HG03442 (cell line): Measurements from ENCODE around the gene PHACTR3.

Experiments
- ATAC-seq: cut with Tn5 transposase; IDR thresholded peaks from one replicate; pipeline ENCODE4 v1.9.1; 2021; ENCODE audit warnings: mild to moderate bottlenecking, moderate library complexity; ENCODE audit not compliant: unreplicated experiment

The PHACTR3 gene

GRCh38 chr20:59690101-59690500 is 85.8 kb downstream of the PHACTR3 start:
- ATAC-seq = no peak

- no peak for ATAC-seq
Observed at GRCh38 chr20:59690976-59691375, 86.6 kb downstream of the PHACTR3 start.

- ATAC-seq = no peak
Observed at GRCh38 chr20:59692139-59692538, 87.8 kb downstream of the PHACTR3 start.

GRCh38 chr20:59693587-59693986 is 89.2 kb downstream of the PHACTR3 start:
- ATAC-seq = no peak

GRCh38 chr20:59696476-59696875 is 92.1 kb downstream of the PHACTR3 start:
- ATAC-seq = no peak

GRCh38 chr20:59697068-59697467 is 92.7 kb downstream of the PHACTR3 start:
- ATAC-seq = no peak

GRCh38 chr20:59698598-59698997 is 94.3 kb downstream of the PHACTR3 start:
- ATAC-seq = no peak

- ATAC-seq = no peak
Observed at GRCh38 chr20:59701236-59701635, 96.9 kb downstream of the PHACTR3 start.

- no peak for ATAC-seq
Observed at GRCh38 chr20:59703046-59703445, 98.7 kb downstream of the PHACTR3 start.

GRCh38 chr20:59705651-59706399 is 101.5 kb downstream of the PHACTR3 start:
- no peak for ATAC-seq

- no peak for ATAC-seq
Observed at GRCh38 chr20:59706400-59706693, 102.0 kb downstream of the PHACTR3 start.

- ATAC-seq = no peak
Observed at GRCh38 chr20:59708326-59708725, 104.0 kb downstream of the PHACTR3 start.

GRCh38 chr20:59709636-59710035 is 105.3 kb downstream of the PHACTR3 start:
- ATAC-seq = no peak

GRCh38 chr20:59718071-59718470 is 113.7 kb downstream of the PHACTR3 start:
- no peak for ATAC-seq

GRCh38 chr20:59718751-59719150 is 114.4 kb downstream of the PHACTR3 start:
- ATAC-seq = no peak

GRCh38 chr20:59720013-59720412 is 115.7 kb downstream of the PHACTR3 start:
- ATAC-seq = no peak

GRCh38 chr20:59721386-59721785 is 117.0 kb downstream of the PHACTR3 start:
- no peak for ATAC-seq

GRCh38 chr20:59723108-59723500 is 118.8 kb downstream of the PHACTR3 start:
- no peak for ATAC-seq

- no peak for ATAC-seq
Observed at GRCh38 chr20:59723607-59724456, 119.5 kb downstream of the PHACTR3 start.

GRCh38 chr20:59724457-59725366 is 120.4 kb downstream of the PHACTR3 start:
- no peak for ATAC-seq
